Activated CD4-positive, alpha-beta T cell treated with anti-CD3 and anti-CD28 coated beads, Interleukin-2, amount 50 U/mL, for 24 hours (primary cell): Measurements from ENCODE around the gene GARIN5B.
A peak's percentile ranks its signal among the peaks of the same experiment; 100 is the strongest.

Source experiments
- DNase-seq, 2 donors: peaks; one replicate each; pipeline ENCODE4 v3.0.0-alpha.2; 2020; ENCODE audit warnings: low read depth in 1 of 2, low spot score in 1 of 2

Gene GARIN5B

DNA sequence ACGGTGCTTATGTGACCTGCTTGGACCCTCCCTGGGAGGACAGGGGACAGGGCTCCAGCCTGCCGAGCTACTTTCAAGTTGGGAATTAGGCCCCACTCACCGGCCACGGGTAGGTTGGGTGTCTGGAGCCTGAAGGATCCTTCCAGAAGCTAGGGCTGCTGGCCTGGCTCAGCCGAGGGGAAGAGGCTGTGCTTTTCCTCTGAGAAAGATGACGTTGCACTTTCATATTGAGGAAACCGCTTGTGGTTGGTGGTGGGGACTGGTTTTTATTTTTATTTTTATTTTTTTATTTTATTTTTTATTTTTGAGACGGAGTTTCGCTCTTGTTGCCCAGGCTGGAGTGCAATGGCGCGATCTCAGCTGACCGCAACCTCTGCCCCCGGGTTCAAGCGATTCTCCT lies 37.9 kb downstream of the GARIN5B start, which contains the start of gene TMEM150B:
Gene TMEM150B (minus strand): TSS at position 170 of the 400 bp plus-strand sequence. CDS start 4,305 bp downstream, outside the sequence.
- no peak for DNase-seq

- no peak for DNase-seq
Measured at GRCh38 chr19:55324662-55325061, 38.4 kb downstream of the GARIN5B start.

DNA sequence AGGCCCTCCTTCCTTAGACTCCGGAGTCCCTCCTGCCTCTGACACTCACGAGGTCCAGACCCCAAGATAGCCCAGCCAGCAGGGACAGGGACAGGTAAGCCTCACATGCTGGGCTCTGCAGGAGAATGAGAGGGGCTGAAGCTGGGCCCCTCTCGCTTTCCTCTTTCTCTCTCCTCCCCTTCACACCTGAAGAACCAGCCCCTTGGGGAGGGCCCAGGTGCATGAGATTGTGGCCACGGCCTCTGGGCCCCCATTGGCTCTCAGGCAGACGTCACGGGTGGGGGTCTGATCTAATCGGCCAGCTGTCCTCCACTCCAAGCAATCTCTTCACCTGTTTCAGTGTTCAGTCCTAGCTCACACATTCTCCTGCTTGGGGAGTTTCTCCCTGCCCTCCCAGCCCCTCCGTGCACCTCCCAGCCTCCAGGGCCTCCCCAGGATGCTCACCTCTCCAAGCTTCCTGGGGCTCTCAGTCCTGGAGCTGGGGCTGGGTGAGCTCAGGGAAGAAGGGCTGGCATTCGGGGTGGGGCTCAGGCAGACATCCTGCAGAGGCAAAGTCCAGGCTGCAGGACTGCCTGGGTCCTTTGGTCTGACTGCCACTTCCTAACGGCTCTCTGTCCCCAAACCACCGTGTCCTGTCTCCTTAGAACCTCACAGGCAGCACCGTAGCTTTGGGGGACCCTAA lies 40.7 kb downstream of the GARIN5B start:
- no peak for DNase-seq

GRCh38 chr19:55321466-55322137 lies 41.5 kb downstream of the GARIN5B start:
- DNase-seq = no peak

- DNase-seq = no peak
Measured at GRCh38 chr19:55320844-55321419, 42.1 kb downstream of the GARIN5B start.

DNA sequence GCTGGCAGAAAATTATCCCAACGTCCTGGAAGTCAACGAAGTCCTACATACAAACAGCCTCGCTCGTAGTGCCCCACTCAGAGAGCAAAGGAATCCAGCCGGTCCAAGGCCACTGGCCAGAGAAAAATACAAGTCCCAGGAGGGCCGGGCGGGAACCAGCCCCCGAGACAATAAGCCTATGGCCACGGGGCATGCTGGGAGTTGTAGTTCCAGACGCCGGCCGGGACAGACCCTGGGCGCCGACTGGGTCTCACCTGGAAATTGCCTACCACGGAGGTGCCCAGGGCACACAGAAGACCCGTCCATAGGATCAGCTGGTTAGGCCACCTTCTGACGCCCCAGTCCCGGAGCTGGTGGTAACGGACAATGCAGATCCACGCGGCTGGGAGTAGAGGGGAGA lies 43.3 kb downstream of the GARIN5B start:
- no peak for DNase-seq

GRCh38 chr19:55316646-55317045 lies 46.4 kb downstream of the GARIN5B start:
- no peak for DNase-seq

DNA sequence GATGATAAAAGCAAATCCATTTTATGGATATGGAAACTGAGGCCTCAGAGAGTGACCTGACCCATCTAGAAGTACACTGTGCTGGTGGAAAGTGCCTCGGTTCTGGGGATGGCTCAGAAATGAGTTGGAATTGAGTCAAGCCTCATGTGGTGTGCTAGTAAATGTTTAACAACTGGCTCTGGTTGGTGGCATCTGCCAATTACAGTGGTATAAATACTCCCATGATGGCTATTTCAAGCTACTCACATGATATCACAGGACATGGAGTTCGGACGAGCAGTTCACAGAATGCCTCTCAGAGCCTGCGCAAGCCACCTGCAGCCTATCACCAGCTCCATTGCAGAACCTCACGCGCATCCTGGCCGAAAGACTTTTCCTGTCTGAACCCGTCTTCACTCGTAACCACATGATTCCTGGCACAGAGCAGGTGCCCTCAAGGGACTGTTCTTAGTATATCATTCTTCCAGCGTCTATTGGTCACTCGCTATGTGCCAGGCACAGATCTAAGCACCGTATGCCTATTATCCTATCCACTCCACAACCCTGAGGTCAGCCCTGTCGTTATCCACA lies 47.0 kb downstream of the GARIN5B start:
- DNase-seq = no peak

DNA sequence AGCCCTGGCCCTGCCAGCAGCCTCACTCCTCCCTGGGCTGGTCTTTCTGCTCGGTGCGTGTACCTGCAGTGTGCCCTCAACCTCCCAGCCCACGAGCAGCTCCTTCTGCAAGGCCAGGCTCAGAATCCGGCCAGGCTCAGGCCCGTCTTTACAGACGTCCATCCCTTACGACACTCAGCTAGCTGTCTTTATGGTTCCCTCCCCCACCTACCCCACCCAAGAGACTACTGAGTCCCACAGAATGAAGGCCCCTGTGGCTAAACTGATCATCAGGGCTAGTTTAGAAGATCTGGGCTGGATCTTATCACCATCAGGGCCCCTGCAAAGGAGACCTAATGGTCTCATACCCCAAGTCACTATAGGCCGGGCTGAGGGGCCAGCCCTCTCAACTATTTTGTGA lies 48.7 kb downstream of the GARIN5B start:
- no peak for DNase-seq

DNA sequence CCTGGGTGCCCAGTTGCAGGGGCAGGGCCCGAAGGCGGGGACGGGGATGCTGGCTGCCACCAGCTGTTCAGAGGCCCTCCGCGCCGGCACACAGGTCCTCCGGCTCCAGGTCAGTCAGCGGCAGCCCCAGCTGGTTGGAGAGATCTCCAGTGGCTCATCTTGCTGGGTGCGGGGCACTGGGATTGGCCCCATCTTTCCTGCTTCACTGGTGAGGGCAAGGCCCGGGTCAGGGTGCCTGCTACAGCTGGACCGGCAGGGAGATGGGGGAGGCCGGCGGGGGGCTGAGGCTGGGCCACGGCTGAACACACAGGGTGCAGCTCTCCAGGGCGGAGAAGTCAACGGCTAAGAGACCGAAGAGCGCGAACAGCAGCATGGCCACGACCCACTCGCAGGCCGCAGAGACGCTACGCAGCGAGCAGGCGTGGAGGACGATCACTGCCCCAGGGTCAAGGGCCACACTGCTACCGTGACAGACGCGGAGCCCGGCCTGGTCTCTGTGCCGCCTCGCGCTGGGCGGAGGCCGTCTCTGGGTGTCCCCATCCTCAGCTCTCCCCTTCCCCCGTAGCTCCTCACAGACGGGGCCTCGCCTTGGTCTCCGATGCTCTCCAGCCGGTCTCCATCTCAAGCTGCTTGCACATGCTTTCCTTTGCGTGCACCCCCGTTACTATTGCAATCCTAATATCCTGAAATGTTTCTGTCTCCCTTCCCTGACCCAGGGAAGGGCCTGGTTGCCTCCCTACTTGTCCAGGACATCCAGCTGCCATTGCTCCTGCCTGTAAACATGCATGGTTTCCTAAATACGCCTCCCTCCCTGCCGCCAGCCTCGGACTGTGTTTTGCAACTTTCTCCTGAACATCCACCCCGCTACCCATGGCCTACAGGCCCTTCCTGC lies 50.2 kb downstream of the GARIN5B start:
- DNase-seq = no peak

DNA sequence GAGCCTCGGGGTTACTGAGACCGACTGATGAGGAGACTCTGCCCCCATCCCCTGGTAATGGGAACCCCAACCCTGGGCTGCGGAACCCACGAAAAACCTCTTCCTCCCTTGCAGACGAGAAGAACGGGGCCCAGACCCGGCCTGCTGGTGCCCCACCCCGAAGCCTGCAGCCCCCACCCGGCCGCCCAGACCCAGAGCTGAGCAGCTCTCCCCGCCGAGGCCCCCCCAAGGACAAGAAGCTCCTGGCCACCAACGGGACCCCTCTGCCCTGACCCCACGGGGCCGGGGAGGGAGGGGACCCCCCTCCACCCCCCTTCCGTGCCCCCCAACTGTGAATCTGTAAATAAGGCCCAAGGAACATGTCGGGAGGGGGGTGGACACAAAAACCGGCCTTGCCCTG lies 51.3 kb downstream of the GARIN5B start:
- DNase-seq = no peak

DNA sequence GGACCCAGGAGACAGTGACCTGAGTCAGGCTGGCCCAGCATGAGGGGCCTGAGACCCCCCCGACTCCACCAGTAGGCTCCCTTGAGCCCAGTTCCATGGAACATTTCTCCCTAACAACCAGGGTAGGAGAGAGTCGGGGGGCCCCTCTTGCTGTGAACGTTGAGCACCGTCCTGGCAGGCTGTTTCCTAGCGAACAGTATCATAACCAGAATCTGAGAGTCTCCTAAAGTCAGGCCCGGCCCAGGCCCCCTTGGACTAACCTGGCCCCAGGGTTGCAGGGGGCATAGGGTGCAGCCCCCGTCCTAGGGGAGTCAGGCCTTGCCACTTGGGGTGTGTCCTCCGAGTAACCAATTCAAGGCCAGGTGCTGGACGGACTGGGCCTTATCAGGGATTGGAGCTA lies 51.7 kb downstream of the GARIN5B start:
- DNase-seq = no peak

DNA sequence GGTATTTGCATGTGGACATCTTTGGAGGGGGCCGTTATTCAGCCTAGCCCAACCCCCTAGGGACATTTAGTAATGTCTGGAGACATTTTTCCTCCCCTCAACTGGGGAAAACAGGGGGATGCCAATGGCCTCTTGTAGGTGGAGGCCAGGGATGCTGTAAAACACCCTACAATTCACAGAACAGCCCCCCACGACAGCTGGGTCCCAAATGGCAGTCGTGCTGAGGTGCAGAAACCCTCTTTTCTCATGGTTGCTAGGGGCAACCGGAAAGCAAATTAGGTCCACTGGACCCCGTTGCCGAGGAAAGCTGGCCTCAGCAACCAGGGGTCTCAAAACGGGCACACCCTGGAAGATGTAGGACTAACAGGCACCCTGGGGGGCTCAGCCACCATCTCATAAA lies 52.6 kb downstream of the GARIN5B start:
- no peak for DNase-seq

DNA sequence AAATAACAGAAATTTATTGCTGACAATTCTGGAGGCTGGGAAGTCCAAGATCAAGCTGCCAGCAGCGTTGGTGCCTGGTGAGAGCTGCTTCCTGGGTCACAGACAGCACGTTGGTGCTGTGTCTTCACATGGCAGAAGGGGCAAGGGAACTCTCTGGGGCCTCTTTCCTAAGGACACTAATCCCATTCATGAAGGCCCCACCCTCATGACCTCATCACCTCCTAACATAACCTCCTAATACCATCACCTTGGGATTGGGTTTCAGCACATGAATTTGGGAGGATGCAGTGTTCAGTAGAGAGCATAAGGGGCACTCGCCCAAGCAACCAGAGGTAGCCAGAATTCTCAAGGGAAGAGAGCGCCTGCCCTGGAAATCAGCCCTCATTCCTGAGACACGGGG lies 53.6 kb downstream of the GARIN5B start:
- DNase-seq = no peak

GRCh38 chr19:55308281-55308680 lies 54.8 kb downstream of the GARIN5B start:
- no peak for DNase-seq

GRCh38 chr19:55306712-55307111 lies 56.3 kb downstream of the GARIN5B start:
- no peak for DNase-seq

GRCh38 chr19:55305983-55306562 lies 57.0 kb downstream of the GARIN5B start:
- no peak for DNase-seq

- peak; percentile 14 to 36 for DNase-seq
Measured at GRCh38 chr19:55305491-55305890, 57.6 kb downstream of the GARIN5B start.

GRCh38 chr19:55304980-55305379 lies 58.1 kb downstream of the GARIN5B start:
- DNase-seq = no peak
